Mucosa of rectum (tissue), 2 donors: Measurements from ENCODE around the gene BCAS2.

ENCODE experiments used
- H3K27ac ChIP-seq, 2 donors: one replicate each; pipeline ENCODE4 v1.7.0; 2013; ENCODE audit warnings: inconsistent platforms in 2 of 2, low read depth in 2 of 2, low read length in 2 of 2
- H3K27me3 ChIP-seq, 2 donors: one replicate each; pipeline ENCODE4 v1.7.0; 2013; ENCODE audit warnings: low read length in 2 of 2; ENCODE audit not compliant: control insufficient read depth in 2 of 2, insufficient read depth in 2 of 2
- H3K36me3 ChIP-seq, 2 donors: one replicate each; pipeline ENCODE4 v1.7.0; 2013; ENCODE audit warnings: low read length in 2 of 2; ENCODE audit not compliant: control insufficient read depth in 2 of 2, insufficient read depth in 2 of 2
- H3K4me1 ChIP-seq, 2 donors: one replicate each; pipeline ENCODE4 v1.7.0; 2013; ENCODE audit warnings: low read length in 2 of 2, mild to moderate bottlenecking in 1 of 2; ENCODE audit not compliant: control insufficient read depth in 2 of 2, insufficient read depth in 2 of 2
- H3K4me3 ChIP-seq, 2 donors: one replicate each; pipeline ENCODE4 v1.7.0; 2013; ENCODE audit warnings: low read length in 2 of 2
- H3K9ac ChIP-seq, 2 donors: one replicate each; pipeline ENCODE4 v1.7.0; 2013; ENCODE audit warnings: low read length in 2 of 2, low read depth in 1 of 2, mild to moderate bottlenecking in 1 of 2
- H3K9me3 ChIP-seq, 2 donors: one replicate each; pipeline ENCODE4 v1.7.0; 2013; ENCODE audit warnings: low read length in 2 of 2; ENCODE audit not compliant: control insufficient read depth in 2 of 2
- donor health status: healthy.
- donor health status: Normal muscosa, but diverticular disease.

The BCAS2 gene

DNA sequence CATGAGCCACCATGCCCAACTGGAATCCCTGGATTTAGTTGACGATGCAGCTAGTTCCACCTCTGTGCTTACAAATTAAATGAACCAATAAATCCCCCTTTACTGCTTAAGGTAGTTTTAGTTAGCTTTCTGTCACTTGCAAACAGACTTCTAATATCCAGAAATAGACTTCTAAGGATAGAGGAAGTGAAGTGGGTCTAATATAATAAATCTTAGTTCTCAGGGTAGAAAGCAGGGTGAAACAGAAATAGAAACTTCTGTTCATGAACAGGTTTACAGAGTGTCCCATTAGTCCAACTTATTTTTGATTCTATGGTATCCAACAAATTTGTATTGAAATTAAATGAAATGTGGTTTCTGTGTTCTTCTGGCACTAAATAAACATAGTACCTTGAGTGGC is 20.1 kb downstream of the BCAS2 start:
- Histone ChIP-seq H3K36me3 (peaks cover 2 to 4% of the 10 kb centered on the region in 2 donors), H3K27ac (no peak overlapping the region), H3K4me1 (no peaks in the 10 kb centered on the region), H3K27me3 (no peaks in the 10 kb centered on the region), H3K9me3 (no peaks in the 10 kb centered on the region), H3K9ac (no peak overlapping the region), H3K4me3 (no peak overlapping the region)

DNA sequence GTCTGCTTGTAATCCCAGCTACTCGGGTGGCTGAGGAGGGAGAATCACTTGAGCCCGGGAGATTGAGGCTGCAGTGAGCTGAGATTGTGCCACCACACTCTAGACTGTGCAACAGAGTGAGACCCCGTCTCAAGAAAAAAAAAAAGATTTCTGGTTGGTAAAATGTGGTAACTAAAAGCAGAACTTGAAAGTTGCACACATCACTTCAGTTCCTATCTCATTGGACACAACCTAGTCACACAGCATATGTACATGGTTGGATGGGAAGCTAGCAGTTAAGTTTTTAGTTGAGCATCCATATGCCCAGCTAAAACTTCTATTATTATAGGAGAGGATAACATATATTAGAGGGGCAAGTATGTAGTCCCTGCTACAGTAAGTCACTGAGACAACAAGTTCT is 22.1 kb downstream of the BCAS2 start:
- H3K27me3 ChIP-seq: no peaks in the 10 kb centered on the region
- H3K27ac ChIP-seq: no peak overlapping the region
- H3K4me3 ChIP-seq: no peak overlapping the region
- H3K9ac ChIP-seq: no peak overlapping the region
- H3K4me1 ChIP-seq: no peaks in the 10 kb centered on the region
- H3K9me3 ChIP-seq: no peaks in the 10 kb centered on the region
- no peaks in the 10 kb centered on the region for H3K36me3 ChIP-seq

DNA sequence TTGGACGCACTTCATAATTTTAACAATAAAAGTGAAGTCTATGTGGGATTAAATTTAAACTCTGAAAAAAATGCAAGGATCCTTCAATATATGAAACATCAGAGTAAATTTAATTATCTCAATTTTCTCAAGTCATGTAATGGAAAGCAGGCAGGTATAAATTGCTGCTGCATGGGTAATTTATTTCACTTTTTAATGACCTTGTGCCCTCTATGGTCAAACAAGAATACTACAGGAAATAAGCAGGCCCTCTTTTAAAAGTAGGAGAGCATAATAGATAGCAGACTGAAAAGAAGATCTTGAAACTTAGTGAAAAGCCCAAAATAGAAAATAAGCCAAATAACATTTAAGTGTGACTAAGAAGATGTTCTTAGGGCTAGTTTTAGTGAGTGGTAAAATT is 22.9 kb downstream of the BCAS2 start:
- Histone ChIP-seq H3K4me1 (no peaks in the 10 kb centered on the region), H3K27me3 (no peaks in the 10 kb centered on the region), H3K9ac (no peak overlapping the region), H3K36me3 (no peaks in the 10 kb centered on the region), H3K27ac (no peak overlapping the region), H3K9me3 (no peaks in the 10 kb centered on the region), H3K4me3 (no peak overlapping the region)

DNA sequence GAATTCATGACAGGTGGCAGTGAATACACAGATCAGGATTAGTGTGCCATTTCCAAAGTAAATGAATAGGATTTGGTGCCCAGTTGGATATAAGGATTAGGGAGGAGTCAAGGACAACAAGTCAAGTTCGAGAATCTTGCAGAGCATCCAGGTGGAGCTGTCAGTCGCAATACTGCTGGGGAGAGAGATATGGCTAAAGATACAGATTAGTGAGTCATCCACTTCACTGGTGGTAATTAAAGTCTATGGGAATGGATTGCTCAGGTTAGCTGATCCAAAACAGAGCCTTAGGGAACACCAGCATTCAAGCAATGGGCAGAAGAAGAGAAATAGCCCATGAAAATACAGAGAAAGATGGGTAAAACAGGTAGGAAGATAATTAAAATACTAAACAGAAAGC is 26.8 kb downstream of the BCAS2 start:
- H3K27me3 ChIP-seq: no peaks in the 10 kb centered on the region
- H3K4me3 ChIP-seq: no peak overlapping the region
- H3K4me1 ChIP-seq: no peaks in the 10 kb centered on the region
- no peaks in the 10 kb centered on the region for H3K36me3 ChIP-seq
- no peak overlapping the region for H3K27ac ChIP-seq
- no peak overlapping the region for H3K9ac ChIP-seq
- H3K9me3 ChIP-seq: no peaks in the 10 kb centered on the region

DNA sequence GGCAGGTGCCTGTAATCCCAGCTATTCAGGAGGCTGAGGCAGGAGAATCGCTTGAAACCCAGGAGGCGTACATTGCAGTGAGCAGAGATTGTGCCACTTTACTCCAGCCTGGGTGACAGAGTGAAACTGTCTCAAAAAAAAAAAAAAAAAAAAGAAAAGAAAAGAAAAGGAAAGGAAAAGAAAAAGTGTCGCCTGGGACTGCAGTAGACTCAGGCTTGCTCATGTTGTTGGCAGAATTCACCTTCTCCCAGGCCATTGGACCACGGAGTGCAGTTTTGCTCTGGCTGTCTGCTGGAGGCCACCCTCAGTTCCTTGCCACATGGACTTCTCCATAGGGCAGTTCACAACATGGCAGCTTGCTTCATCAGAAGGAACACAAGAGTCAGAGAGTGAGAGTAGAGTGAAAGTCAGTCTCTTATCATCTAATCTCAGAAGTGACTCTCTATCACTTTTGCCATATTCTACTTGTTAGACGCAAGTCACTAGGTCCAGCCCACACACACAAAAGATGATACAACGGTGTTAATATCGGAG is 29.2 kb downstream of the BCAS2 start:
- Histone ChIP-seq H3K27ac (no peak overlapping the region), H3K9me3 (no peaks in the 10 kb centered on the region), H3K4me3 (no peak overlapping the region), H3K27me3 (no peaks in the 10 kb centered on the region), H3K9ac (no peak overlapping the region), H3K4me1 (no peaks in the 10 kb centered on the region), H3K36me3 (no peaks in the 10 kb centered on the region)

DNA sequence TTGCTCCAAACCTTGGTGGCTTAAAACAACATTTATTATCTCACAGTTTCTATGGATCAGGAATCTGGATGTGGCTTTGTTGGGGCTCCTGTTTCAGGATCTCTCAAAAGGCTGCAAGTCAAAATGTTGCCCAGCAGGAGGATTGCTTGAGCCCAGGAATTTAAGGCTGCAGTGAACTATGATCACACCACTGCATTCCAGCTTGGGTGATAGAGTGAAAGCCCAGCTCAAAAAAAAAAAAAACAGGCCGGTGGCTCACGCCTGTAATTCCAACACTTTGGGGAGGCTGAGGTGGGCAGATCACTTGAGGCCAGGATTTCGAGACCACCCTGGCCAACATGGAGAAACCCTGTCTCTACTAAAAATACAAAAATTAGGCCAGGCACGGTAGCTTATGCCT is 30.0 kb downstream of the BCAS2 start:
- Histone ChIP-seq H3K36me3 (no peaks in the 10 kb centered on the region), H3K27ac (no peak overlapping the region), H3K27me3 (no peaks in the 10 kb centered on the region), H3K4me1 (no peaks in the 10 kb centered on the region), H3K9me3 (no peaks in the 10 kb centered on the region), H3K4me3 (no peak overlapping the region), H3K9ac (no peak overlapping the region)

DNA sequence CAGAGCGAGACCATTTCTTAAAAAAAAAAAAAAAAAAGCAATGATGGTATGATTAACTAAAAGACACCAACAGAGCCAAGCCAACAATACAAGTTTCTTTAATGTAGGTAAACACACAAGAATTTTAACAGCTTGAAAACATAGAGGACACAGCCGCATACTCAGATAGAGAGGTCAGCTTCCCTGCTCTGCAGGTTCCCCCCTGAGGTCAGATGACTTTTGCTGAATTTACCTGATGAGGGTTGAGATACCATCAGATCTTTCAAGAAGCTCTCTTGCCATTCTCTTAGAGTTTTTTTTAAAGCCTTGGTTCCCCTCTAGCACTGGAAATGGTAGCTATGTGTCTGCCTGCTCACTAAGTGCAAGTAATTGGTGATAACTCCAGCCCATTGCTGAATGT is 31.1 kb downstream of the BCAS2 start:
- Histone ChIP-seq H3K36me3 (no peaks in the 10 kb centered on the region), H3K27ac (no peak overlapping the region), H3K27me3 (no peaks in the 10 kb centered on the region)

DNA sequence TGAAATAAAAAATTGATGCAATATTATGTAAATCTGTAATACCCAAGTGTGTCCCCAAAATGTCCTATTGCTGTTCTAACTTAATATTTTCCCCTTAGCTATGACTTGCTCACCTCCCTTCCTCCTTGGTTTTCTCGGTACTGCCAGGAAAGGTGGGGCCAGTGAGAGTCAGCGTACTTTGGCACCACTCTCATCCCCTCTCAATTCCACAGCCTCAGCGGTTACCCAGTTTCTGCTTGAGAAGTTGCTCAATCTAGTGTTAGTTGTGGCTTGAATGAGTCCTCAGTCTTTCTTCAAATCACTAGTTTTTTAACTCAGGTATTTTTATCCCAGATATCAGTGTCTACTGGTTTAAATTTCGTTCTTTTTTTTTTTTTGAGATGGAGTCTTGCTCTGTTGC is 32.3 kb downstream of the BCAS2 start:
- Histone ChIP-seq H3K27me3 (no peaks in the 10 kb centered on the region), H3K4me1 (no peaks in the 10 kb centered on the region), H3K4me3 (no peak overlapping the region), H3K36me3 (no peaks in the 10 kb centered on the region), H3K9me3 (no peaks in the 10 kb centered on the region), H3K27ac (no peak overlapping the region), H3K9ac (no peak overlapping the region)

More for the DNA sequence above, 31.1 kb downstream of the BCAS2 start:
- Histone ChIP-seq H3K4me1 (no peaks in the 10 kb centered on the region), H3K4me3 (no peak overlapping the region), H3K9ac (no peak overlapping the region), H3K9me3 (no peaks in the 10 kb centered on the region)

DNA sequence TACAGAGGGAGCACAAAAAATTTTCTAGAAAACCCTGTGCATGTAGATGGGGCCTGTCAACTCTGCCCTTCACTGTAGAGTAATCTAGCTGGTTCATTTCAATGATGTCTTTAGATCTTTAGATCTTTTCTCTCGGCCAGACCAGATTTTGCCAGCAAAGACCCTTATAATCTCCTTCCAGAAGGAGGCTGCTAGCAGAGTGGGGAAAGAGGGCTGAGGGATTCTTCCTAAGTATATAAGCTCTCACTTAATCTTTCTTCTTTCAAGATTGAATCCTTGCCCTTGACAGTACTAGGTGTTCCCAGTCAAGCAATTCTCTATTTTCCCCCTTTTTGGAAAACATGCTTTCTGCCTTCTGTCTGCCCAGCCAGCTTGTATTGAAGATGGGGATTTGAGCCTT is 34.3 kb downstream of the BCAS2 start:
- H3K36me3 ChIP-seq: no peaks in the 10 kb centered on the region
- H3K4me1 ChIP-seq: no peaks in the 10 kb centered on the region
- H3K9ac ChIP-seq: no peak overlapping the region
- no peak overlapping the region for H3K27ac ChIP-seq
- H3K4me3 ChIP-seq: no peak overlapping the region
- no peaks in the 10 kb centered on the region for H3K9me3 ChIP-seq
- H3K27me3 ChIP-seq: no peaks in the 10 kb centered on the region

DNA sequence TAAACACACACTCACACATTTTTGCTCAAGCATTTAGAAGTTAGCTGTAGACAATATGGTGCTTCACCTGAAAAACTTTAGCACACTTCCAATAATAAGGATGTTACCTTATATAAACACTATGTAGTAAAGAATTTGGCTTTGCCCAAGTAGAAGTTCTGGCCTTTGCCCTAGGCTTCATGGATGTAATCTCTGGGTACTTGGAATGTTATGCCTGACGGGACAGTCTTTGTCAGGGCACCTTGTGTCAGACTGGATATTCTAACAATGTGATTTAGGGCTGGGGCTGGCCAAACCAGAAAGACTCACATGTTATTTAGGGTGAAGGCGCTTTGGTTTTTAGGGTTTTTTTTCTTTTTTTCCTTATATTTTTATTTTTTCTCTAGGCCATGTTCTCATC is 35.6 kb downstream of the BCAS2 start:
- Histone ChIP-seq H3K4me3 (no peak overlapping the region), H3K4me1 (no peaks in the 10 kb centered on the region), H3K27ac (no peak overlapping the region), H3K27me3 (no peaks in the 10 kb centered on the region), H3K9me3 (no peaks in the 10 kb centered on the region), H3K9ac (no peak overlapping the region), H3K36me3 (no peaks in the 10 kb centered on the region)

DNA sequence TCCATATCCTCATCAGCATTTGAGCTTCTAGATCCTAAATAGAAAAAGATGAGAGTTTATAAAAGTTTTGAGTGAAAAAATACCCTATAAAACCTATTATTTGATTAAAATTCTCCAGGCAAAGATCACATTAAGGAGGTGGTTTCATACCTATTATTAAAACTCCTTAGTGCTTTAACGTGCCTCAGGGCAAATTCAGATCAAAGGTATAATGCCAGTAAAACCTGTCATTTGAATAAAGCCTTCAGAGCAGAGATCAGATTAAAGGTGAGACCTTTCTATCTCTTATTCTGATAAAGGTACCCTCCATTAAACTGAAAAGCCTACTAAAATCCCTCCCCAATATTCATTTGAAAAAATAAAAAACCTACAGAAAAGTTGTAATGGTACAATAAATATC is 36.1 kb downstream of the BCAS2 start:
- Histone ChIP-seq H3K9ac (no peak overlapping the region), H3K36me3 (no peaks in the 10 kb centered on the region), H3K4me1 (no peaks in the 10 kb centered on the region), H3K27me3 (no peaks in the 10 kb centered on the region), H3K9me3 (no peaks in the 10 kb centered on the region), H3K27ac (no peak overlapping the region), H3K4me3 (no peak overlapping the region)
